DMS153 treated with DMSO at 0.1 percent for 48 hours (cell line): ENCODE measurements around the gene TJP1.
"Not testable (repeated sequence)": the region's sequence is repeated elsewhere in the genome, so short reads cannot be mapped to it uniquely, and the experiment has no call there.

Source experiments
- DNase-seq: peaks from one replicate; lab custom pipeline; 2025; ENCODE audit not compliant: unreplicated experiment; lab: John Stamatoyannopoulos, UW

Gene TJP1

DNA sequence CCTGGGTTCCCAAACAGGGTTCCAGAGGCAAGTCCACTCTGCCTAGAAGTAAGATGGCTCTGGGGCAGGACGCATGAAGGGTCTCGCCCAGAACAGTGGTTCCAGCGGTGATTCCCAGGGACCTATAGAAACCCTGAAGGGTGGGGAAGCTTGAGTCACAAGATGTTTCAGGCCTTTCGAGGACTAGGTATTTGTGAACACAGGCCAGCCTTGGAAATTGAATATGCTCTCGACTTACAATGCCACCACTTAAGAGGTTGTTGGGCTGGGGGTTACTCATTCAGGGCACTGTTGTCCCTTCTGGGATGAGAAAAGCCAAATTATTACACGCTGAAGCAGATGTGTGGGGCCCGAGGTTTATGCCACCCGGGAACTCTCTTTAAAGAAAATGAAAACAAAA lies 152.0 kb downstream of the TJP1 start:
- DNase-seq, result no peak

DNA sequence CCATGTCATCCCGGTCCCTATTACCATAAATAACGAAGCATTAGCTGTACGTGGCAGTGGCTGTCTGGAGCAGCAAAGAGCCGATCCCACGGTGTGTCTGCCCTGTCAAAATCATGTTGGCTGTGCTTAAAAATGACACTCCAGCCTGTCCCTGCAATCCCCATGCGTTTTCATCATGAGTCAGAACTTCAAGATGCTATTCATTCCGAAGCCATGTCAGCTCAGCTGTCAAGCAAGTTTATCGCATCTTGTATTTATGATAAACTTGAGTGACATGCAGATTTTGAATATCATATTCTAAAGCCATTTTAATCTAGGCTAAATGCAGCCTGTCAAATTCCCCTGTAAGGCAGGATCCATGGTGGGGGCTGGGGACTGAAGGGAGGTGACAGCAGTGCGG lies 152.4 kb downstream of the TJP1 start:
- no peak for DNase-seq

- peak; percentile 16 for DNase-seq
These were observed 154.1 kb downstream of the TJP1 start for GRCh38 chr15:29668120-29668602.

DNA sequence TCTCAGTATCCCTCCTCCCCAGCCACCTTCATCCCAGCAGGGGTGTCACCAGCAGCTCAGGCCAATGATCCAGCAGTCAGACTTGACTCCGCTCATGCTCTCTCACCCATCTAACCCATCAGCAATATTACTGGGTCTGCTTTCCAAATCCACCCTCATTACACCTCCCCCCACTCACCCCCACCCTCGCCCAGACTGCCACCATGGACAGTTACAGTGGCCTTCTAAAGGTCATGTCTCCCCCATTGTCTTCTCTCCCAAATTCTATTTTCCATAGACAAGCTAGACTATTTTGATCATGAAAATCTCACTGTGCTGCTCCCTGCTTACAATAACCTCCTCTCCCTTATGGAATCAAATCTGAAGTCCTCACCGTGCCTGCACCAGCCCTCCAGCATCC lies 156.0 kb downstream of the TJP1 start:
- DNase-seq, result no peak

DNA sequence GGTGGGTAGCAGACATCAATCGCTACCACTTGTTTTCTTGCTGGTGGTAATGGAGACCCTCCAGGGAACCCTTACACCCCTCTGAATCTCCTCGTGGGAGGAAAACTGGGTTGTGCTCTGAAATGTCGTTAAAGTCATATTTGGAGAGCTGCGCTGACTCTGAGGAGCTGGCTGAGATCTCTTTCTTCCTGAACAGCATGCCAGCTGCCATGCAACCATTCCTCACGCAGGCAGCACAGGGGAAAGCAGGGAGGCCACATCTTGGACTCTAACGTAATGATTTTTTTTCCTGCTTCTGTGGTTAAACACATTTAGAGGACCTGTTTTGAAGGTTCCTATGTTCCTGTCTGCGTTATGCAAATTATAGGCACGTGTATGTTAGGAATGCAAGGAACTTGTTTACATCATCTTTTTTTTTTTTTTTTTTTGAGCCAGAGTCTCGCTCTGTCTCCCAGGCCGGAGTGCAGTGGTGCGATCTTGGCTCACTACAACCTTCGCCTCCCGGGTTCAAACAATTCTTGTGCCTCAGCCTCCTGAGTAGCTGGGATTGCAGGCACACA lies 156.7 kb downstream of the TJP1 start:
- no peak for DNase-seq

GRCh38 chr15:29664406-29664805 lies 157.9 kb downstream of the TJP1 start:
- DNase-seq, result no peak

DNA sequence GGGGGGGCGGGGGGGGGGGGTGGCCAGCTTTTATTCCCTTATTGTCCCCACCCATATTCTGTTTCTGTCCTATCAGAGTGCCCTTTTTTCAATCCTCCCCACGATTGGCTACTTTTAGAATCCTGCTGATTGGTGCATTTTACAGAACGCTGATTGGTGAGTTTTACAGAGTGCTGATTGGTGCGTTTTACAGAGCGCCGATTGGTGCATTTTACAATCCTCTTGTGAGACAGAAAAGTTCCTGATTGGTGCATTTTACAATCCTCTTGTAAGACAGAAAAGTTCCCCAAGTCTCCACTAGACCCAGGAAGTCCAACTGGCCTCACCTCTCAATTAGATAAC lies 164.8 kb downstream of the TJP1 start:
- not testable (repeated sequence) for DNase-seq

- DNase-seq, result no peak
These were observed 165.4 kb downstream of the TJP1 start for GRCh38 chr15:29656636-29657475.

DNA sequence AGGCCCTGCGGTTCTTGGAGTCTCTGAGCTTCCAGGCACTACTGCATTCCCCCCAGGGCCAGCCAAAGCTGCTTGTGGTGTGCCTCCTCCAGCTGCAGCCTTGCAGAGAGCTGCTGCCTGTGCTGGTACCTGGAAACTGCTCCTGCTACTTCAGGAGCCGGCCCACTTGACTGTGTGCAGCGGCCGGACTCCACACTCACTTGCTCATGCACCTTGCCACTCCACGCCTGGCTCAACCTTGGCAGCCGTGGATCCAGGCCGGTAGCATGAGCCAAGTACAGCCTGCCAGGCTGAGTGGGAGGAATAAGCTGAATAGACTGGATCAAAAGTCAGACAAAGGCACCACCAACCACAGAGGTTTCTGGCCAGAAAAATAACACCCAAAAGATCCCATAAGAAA lies 169.7 kb downstream of the TJP1 start:
- DNase-seq, result no peak

GRCh38 chr15:29651476-29652233 lies 170.6 kb downstream of the TJP1 start:
- no peak for DNase-seq
